ENCODE data around the gene DCXR. TPM values are rescaled to one million over a fixed set of nuclear protein-coding genes. Genes with fewer than 3 reads are reported as not detected.

The DCXR gene
- total RNA-seq, 2 donors from 2014 or later, result 95.7 to 136 TPM

GRCh38 chr17:82055023-82055964 lies 17.8 kb upstream of the DCXR start:
- H3K4me1 Mint-ChIP-seq (ENCODE audit: low read depth in 2 of 2), result peaks cover 3 to 7% of the 10 kb centered on the region in 2 donors
- ATAC-seq (no peak), DNase-seq (ENCODE audit: low spot score) (no peak)
- no peaks in the 10 kb centered on the region for H3K9me3 Mint-ChIP-seq
- H3K27ac Mint-ChIP-seq, result no peak overlapping the region
- H3K4me3 Mint-ChIP-seq, result no peak overlapping the region
- H3K27me3 Mint-ChIP-seq, result no peaks in the 10 kb centered on the region
- no peaks in the 10 kb centered on the region for H3K36me3 Mint-ChIP-seq

GRCh38 chr17:82054351-82055022 lies 17.0 kb upstream of the DCXR start:
- Mint-ChIP-seq H3K9me3 (no peaks in the 10 kb centered on the region), H3K27ac (no peak overlapping the region), H3K4me3 (peak overlapping the region; percentile 81), H3K4me1 (ENCODE audit: low read depth in 2 of 2) (peaks cover 3 to 4% of the 10 kb centered on the region in 2 donors), H3K36me3 (no peaks in the 10 kb centered on the region), H3K27me3 (no peaks in the 10 kb centered on the region)
- ATAC-seq, result no peak
- DNase-seq (ENCODE audit: low spot score), result no peak

- no peak overlapping the region for H3K27ac Mint-ChIP-seq
- no peaks in the 10 kb centered on the region for H3K27me3 Mint-ChIP-seq
- ATAC-seq, result no peak
These were observed 16.2 kb upstream of the DCXR start for GRCh38 chr17:82053556-82054263.

DNA sequence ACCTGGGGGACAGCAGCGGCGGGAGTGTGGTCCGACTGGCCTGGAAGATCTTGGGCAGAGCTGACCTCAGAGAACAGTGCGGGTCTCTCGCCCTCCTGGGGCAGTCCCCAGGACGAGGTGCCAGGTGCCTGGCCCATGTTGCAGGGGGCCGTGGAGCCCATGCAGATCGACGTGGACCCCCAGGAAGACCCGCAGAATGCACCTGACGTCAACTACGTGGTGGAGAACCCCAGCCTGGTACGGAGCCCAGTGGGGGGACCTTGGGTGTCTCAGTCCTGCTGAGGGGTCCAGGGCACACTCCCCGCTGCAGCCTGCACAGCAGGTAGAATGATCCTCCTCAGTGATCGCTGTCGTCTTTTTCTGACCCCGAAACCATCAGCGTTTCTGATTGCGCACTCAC lies 15.6 kb upstream of the DCXR start:
- ATAC-seq, result no peak
- peaks cover 3 to 4% of the 10 kb centered on the region in 2 donors for H3K4me1 Mint-ChIP-seq (ENCODE audit: low read depth in 2 of 2)
- no peak for DNase-seq (ENCODE audit: low spot score)
- no peaks in the 10 kb centered on the region for H3K27me3 Mint-ChIP-seq
- peak overlapping the region; percentile 81 for H3K4me3 Mint-ChIP-seq
- H3K9me3 Mint-ChIP-seq, result no peaks in the 10 kb centered on the region
- no peaks in the 10 kb centered on the region for H3K36me3 Mint-ChIP-seq
- peak overlapping the region in 1 of 2 donors; percentile 56 for H3K27ac Mint-ChIP-seq

More at GRCh38 chr17:82053556-82054263, 16.2 kb upstream of the DCXR start:
- Mint-ChIP-seq H3K4me3 (peak overlapping the region; percentile 81), H3K9me3 (no peaks in the 10 kb centered on the region), H3K4me1 (ENCODE audit: low read depth in 2 of 2) (peaks cover 3 to 4% of the 10 kb centered on the region in 2 donors), H3K36me3 (no peaks in the 10 kb centered on the region)
- no peak for DNase-seq (ENCODE audit: low spot score)

DNA sequence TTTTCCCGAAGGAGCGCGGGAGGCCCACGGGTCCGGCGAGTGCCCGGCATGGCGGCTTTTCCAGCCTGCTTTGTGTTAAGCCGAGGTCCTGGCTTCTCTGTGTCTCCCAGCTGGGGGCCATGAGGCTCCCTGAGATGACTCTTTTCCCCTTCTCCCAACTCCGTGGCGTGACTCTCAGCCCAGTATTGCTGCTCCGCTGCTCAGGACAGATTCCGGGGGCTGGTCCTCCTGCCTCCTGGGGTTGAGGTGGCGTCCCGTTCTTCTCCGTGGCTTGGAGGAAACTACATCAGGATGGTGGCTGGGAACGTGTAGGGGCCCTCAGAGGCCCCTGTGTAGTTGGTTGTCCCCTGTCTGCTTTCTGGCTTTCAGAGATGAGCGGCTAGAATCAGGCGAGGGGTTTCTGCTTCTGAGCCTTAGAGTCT lies 15.2 kb upstream of the DCXR start:
- Mint-ChIP-seq H3K9me3 (no peaks in the 10 kb centered on the region), H3K4me3 (peak overlapping the region; percentile 81), H3K27me3 (no peaks in the 10 kb centered on the region), H3K27ac (peak overlapping the region in 1 of 2 donors; percentile 56), H3K4me1 (ENCODE audit: low read depth in 2 of 2) (peaks cover 3 to 5% of the 10 kb centered on the region in 2 donors), H3K36me3 (no peaks in the 10 kb centered on the region)
- ATAC-seq, result no peak
- no peak for DNase-seq (ENCODE audit: low spot score)

DNA sequence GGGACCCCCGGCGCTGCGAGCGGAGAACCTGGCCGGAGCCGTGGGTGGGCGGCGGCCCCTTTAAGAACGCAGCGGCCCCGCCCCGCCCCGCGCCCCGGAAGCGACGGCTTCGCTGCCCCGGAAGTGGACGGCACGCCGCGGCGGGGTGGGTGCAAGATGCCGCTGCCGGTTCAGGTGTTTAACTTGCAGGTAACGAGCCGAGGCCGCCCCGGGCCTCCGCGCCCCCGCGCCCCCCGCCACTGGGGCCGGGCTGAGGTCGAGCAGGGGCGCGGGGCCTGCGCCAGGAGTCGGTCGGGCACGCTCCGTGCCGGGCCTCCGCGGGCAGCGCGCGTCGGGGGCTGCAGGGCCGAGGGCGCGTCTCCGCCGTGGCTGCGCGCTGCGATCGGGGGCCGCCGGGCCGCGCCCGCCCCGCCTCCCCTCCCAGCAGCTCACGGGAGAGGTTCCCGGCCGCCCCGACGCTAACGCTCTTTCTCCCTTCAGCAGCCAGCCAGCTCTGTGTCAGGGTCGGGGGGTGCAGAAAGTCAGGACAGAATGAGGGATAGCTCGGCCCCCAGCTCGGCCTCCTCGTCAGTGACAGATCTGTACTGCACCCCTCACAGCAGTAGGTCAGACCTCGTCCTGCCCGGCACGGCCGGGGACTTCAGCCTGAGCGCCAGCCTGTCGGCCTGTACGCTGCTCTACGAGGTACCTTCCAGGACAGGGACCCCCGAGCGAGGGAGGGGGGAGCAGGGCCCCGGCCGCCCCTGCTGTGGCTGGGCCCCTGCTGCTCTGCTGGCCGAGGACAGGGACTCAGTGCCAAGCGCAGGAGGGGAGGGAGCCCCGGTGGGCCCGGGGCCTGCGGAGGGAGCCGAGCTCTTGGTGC lies 14.5 kb upstream of the DCXR start, which contains the start of the genes GPS1 and RFNG:
GPS1 (plus strand) TSS at position 123 of the 862 bp plus-strand sequence; CDS start at position 157, 34 bp downstream.
RFNG (minus strand) TSS at position 36 of the 862 bp plus-strand sequence. CDS start 45 bp downstream, outside the sequence.
- H3K9me3 Mint-ChIP-seq, result no peaks in the 10 kb centered on the region
- no peaks in the 10 kb centered on the region for H3K27me3 Mint-ChIP-seq
- ATAC-seq (peak; percentile 85 to 89), DNase-seq (ENCODE audit: low spot score) (peak; percentile 85)
- no peaks in the 10 kb centered on the region for H3K36me3 Mint-ChIP-seq
- H3K4me1 Mint-ChIP-seq (ENCODE audit: low read depth in 2 of 2), result peaks cover 3 to 9% of the 10 kb centered on the region in 2 donors
- H3K27ac Mint-ChIP-seq, result peak within 1 kb of the TSS; percentile 33 to 82
- peak within 1 kb of the TSS; percentile 81 for H3K4me3 Mint-ChIP-seq

- DNase-seq (ENCODE audit: low spot score) (no peak), ATAC-seq (peak; percentile 2 to 7)
- Mint-ChIP-seq H3K27me3 (no peaks in the 10 kb centered on the region), H3K4me1 (ENCODE audit: low read depth in 2 of 2) (peaks cover 3 to 9% of the 10 kb centered on the region in 2 donors), H3K27ac (peak overlapping the region; percentile 33 to 82), H3K4me3 (peak overlapping the region; percentile 80), H3K9me3 (no peaks in the 10 kb centered on the region), H3K36me3 (no peaks in the 10 kb centered on the region)
These were observed 13.5 kb upstream of the DCXR start for GRCh38 chr17:82050761-82051641.

DNA sequence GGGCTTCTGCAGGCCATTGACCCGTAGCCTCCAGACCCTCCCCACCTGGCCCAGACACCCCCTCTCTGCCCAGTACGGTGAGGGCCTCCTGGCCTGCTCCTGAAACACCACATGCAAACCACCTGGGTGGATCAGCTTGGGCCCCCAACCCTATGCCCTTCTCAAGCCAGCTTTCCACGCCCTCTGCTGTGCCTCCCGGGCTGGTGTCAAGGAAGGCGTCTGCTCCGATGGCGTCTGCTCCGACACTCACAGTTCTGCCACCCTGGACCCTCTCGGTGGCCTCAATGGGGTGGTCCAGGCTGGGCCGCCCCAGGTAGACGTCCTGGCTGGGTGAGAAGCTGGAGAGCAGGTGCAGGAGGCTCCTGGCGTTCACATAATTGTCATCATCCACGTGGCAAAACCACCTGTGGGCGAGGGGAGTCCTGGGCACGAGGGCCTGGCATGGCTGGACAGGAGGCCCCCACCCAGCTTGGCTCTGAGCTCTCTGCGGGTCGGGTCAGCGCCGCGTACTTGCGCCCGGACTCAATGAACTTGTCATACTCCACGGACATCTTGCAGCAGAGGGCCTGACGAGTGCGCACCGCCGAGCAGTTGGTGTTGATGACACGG lies 12.8 kb upstream of the DCXR start:
- ATAC-seq (no peak), DNase-seq (ENCODE audit: low spot score) (no peak)
- Mint-ChIP-seq H3K36me3 (no peaks in the 10 kb centered on the region), H3K9me3 (no peaks in the 10 kb centered on the region), H3K4me1 (ENCODE audit: low read depth in 2 of 2) (peaks cover 3 to 9% of the 10 kb centered on the region in 2 donors), H3K27me3 (no peaks in the 10 kb centered on the region), H3K4me3 (peak overlapping the region; percentile 80), H3K27ac (peak overlapping the region; percentile 33 to 82)

DNA sequence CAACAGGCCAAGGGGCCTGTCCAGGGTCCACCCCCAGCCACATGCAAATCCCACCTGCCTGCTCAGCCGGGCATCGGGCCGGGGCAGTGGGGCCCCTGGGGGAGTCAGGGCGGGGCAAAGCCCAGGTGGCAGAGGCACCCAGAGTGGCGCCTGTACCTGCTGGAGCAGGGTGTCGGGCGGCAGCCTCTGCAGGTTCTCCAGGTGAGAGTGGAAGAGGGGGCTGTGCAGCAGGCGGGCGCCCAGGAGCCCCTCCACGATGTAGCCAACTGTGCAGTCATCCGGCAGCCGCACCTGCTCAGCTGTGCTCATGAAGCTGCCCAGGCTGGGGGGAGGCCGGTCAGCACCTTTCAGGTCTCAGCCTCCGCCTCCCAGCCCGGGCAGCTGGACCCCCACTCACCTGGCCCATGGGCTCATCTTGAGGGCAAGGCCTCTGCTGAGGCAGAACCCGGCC lies 12.0 kb upstream of the DCXR start:
- DNase-seq (ENCODE audit: low spot score) (no peak), ATAC-seq (no peak)
- Mint-ChIP-seq H3K27me3 (no peaks in the 10 kb centered on the region), H3K27ac (no peak overlapping the region), H3K36me3 (no peaks in the 10 kb centered on the region), H3K9me3 (no peaks in the 10 kb centered on the region), H3K4me3 (no peak overlapping the region), H3K4me1 (ENCODE audit: low read depth in 2 of 2) (peaks cover 3 to 9% of the 10 kb centered on the region in 2 donors)

- no peak overlapping the region for H3K4me3 Mint-ChIP-seq
- no peaks in the 10 kb centered on the region for H3K9me3 Mint-ChIP-seq
- H3K27ac Mint-ChIP-seq, result no peak overlapping the region
- H3K27me3 Mint-ChIP-seq, result no peaks in the 10 kb centered on the region
- no peak for ATAC-seq
- DNase-seq (ENCODE audit: low spot score), result no peak
- H3K4me1 Mint-ChIP-seq (ENCODE audit: low read depth in 2 of 2), result peaks cover 3 to 9% of the 10 kb centered on the region in 2 donors
- H3K36me3 Mint-ChIP-seq, result no peaks in the 10 kb centered on the region
These were observed 11.6 kb upstream of the DCXR start for GRCh38 chr17:82049106-82049505.

DNA sequence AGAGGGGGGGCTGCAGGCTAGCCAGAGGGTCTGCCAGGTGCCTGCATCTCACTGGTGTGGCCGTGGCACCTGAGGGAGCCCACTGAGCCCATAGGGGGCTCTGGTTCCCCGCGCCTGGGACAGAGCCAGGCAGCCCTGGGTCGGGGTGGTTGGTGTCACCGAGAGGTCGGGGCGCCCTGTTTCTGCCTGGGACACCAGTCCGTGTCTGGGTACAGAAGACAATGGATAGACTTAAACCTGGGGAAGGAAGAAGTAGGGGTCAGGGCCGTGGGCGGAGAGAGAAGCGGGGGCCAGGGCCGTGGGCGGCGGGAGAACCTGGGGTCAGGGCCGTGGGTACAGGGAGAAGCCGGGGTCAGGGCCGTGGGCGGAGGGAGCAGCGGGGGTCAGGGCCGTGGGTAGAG lies 11.1 kb upstream of the DCXR start:
- H3K4me3 Mint-ChIP-seq, result no peak overlapping the region
- H3K9me3 Mint-ChIP-seq, result no peaks in the 10 kb centered on the region
- ATAC-seq (no peak), DNase-seq (ENCODE audit: low spot score) (no peak)
- H3K36me3 Mint-ChIP-seq, result no peaks in the 10 kb centered on the region
- H3K4me1 Mint-ChIP-seq (ENCODE audit: low read depth in 2 of 2), result peaks cover 3 to 9% of the 10 kb centered on the region in 2 donors
- no peaks in the 10 kb centered on the region for H3K27me3 Mint-ChIP-seq
- no peak overlapping the region for H3K27ac Mint-ChIP-seq
